Duodenal mucosa (tissue), 2 donors: Measurements from ENCODE around the gene SERPINB4.

Experiments used
- H3K27ac ChIP-seq: one replicate; pipeline ENCODE4 v1.7.0; 2013; ENCODE audit warnings: low read depth, low read length
- H3K27me3 ChIP-seq, 2 donors: one replicate each; pipeline ENCODE4 v1.7.0; 2013; ENCODE audit warnings: low read length in 2 of 2, control low read depth in 1 of 2; ENCODE audit not compliant: insufficient read depth in 2 of 2, control insufficient read depth in 1 of 2
- H3K36me3 ChIP-seq, 2 donors: one replicate each; pipeline ENCODE4 v1.7.0; 2013; ENCODE audit warnings: low read length in 2 of 2, control low read depth in 1 of 2; ENCODE audit not compliant: insufficient read depth in 2 of 2, control insufficient read depth in 1 of 2
- H3K4me1 ChIP-seq, 2 donors: one replicate each; pipeline ENCODE4 v1.7.0; 2013; ENCODE audit warnings: low read length in 2 of 2, control low read depth in 1 of 2; ENCODE audit not compliant: insufficient read depth in 2 of 2, control insufficient read depth in 1 of 2
- H3K4me3 ChIP-seq, 2 donors: one replicate each; pipeline ENCODE4 v1.7.0; 2013; ENCODE audit warnings: low read length in 2 of 2, low read depth in 1 of 2
- H3K9ac ChIP-seq, 2 donors: one replicate each; pipeline ENCODE4 v1.7.0; 2013; ENCODE audit warnings: low read length in 2 of 2, low read depth in 1 of 2
- H3K9me3 ChIP-seq, 2 donors: one replicate each; pipeline ENCODE4 v1.7.0; 2013; ENCODE audit warnings: low read length in 2 of 2, control low read depth in 1 of 2; ENCODE audit not compliant: control insufficient read depth in 1 of 2

The SERPINB4 gene

DNA sequence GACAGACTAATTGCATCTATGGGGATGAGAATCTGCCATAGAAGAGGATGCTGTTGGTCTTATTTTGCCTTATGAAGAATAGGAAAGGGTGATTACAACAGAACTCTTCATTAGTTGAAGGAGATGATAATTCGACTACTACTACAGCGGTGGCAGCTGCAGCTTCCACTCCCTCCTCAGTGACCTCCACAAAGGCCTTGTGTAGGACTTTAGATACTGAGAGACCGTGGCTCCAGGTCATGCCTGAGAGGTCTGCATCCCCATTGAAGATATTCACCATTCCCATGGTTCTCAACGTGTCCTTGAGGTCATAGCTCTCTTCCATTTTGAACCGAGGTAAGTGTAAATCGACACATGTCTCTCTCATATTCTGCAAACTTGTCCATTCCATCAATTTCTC, 6.4 kb downstream of the SERPINB4 start:
- Histone ChIP-seq H3K4me3 (no peak overlapping the region), H3K27me3 (no peaks in the 10 kb centered on the region), H3K4me1 (no peaks in the 10 kb centered on the region), H3K27ac (no peak overlapping the region), H3K9ac (no peak overlapping the region), H3K36me3 (no peaks in the 10 kb centered on the region), H3K9me3 (no peaks in the 10 kb centered on the region)

DNA sequence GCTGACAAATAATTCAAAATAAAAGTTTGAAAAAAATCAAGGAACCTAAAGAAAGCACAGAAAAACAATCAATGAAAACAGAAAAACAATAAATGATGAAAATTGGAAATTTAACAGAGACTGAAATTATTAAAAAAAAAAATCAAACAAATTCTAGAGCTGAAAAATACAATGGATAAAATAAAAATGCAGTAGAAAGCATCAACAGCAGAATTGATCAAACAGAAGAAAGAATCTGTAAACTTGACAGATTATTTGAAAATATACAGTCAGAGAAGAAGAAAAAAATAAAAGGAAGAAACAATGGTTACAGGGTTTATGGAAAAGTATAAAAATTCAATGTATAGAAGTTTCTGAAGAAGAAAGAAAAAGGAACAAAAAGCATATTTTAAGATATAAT, 16.2 kb downstream of the SERPINB4 start:
- no peaks in the 10 kb centered on the region for H3K36me3 ChIP-seq
- H3K9me3 ChIP-seq: peaks cover 23 to 28% of the 10 kb centered on the region in 2 donors
- no peaks in the 10 kb centered on the region for H3K4me1 ChIP-seq
- H3K4me3 ChIP-seq: no peak overlapping the region
- H3K9ac ChIP-seq: no peak overlapping the region
- no peaks in the 10 kb centered on the region for H3K27me3 ChIP-seq
- H3K27ac ChIP-seq: no peak overlapping the region

DNA sequence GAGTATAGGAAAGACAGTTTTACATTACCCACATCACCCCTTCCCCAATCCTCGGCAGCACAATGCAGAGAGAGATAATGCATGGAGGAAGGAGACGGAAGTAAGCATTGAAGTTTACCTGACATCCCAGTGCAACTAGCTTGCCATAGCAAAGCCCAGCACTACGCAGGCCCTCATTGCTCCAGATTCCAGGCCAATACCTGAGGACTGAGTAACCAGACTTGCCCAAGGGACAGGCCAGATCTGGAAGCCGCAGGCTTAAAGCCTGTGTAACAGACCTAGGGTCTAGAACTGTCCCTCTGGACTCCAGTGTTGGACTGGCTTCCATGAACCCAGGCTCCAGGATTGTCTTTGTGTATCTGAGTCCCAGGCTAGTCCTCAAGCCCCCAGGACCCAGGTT, 17.6 kb downstream of the SERPINB4 start:
- H3K4me1 ChIP-seq: no peaks in the 10 kb centered on the region
- H3K4me3 ChIP-seq: no peak overlapping the region
- no peak overlapping the region for H3K9ac ChIP-seq
- no peaks in the 10 kb centered on the region for H3K27me3 ChIP-seq
- no peaks in the 10 kb centered on the region for H3K36me3 ChIP-seq
- peaks cover 23 to 28% of the 10 kb centered on the region in 2 donors for H3K9me3 ChIP-seq
- no peak overlapping the region for H3K27ac ChIP-seq

DNA sequence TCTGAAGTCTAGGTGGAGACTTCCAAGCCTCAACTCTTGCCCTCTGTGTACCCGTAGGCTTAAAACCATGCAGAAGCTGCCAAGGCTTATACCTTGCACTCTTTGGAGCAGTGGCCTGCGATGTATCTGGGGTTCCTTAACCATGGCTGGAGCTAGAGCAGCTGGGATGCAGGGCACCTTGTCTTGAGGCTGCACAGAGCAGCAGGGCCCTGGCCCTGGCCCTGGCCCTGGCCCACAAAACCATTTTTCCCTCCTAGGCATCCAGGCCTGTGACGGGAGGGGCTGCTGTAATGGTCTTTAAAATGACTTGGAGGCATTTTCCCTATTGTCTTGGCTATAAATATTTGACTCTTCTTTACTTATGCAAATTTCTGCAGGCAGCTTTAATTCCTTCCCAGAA, 19.2 kb downstream of the SERPINB4 start:
- no peaks in the 10 kb centered on the region for H3K36me3 ChIP-seq
- H3K9me3 ChIP-seq: peaks cover 23 to 28% of the 10 kb centered on the region in 2 donors
- H3K27me3 ChIP-seq: no peaks in the 10 kb centered on the region

GRCh38 chr18:63619661-63620060, 24.4 kb downstream of the SERPINB4 start:
- no peak overlapping the region for H3K4me3 ChIP-seq

More for the DNA sequence above, 19.2 kb downstream of the SERPINB4 start:
- no peak overlapping the region for H3K4me3 ChIP-seq
- H3K27ac ChIP-seq: no peak overlapping the region
- no peaks in the 10 kb centered on the region for H3K4me1 ChIP-seq
- H3K9ac ChIP-seq: no peak overlapping the region

GRCh38 chr18:63617915-63618234, 26.2 kb downstream of the SERPINB4 start:
- no peaks in the 10 kb centered on the region for H3K36me3 ChIP-seq
- H3K4me3 ChIP-seq: no peak overlapping the region
- H3K4me1 ChIP-seq: no peaks in the 10 kb centered on the region
- H3K9me3 ChIP-seq: no peaks in the 10 kb centered on the region
- H3K27me3 ChIP-seq: no peaks in the 10 kb centered on the region
- no peak overlapping the region for H3K9ac ChIP-seq
- H3K27ac ChIP-seq: no peak overlapping the region

More at GRCh38 chr18:63619661-63620060, 24.4 kb downstream of the SERPINB4 start:
- Histone ChIP-seq H3K27me3 (no peaks in the 10 kb centered on the region), H3K27ac (no peak overlapping the region), H3K4me1 (no peaks in the 10 kb centered on the region), H3K9ac (no peak overlapping the region), H3K36me3 (no peaks in the 10 kb centered on the region), H3K9me3 (peaks cover 4 to 5% of the 10 kb centered on the region in 2 donors)

DNA sequence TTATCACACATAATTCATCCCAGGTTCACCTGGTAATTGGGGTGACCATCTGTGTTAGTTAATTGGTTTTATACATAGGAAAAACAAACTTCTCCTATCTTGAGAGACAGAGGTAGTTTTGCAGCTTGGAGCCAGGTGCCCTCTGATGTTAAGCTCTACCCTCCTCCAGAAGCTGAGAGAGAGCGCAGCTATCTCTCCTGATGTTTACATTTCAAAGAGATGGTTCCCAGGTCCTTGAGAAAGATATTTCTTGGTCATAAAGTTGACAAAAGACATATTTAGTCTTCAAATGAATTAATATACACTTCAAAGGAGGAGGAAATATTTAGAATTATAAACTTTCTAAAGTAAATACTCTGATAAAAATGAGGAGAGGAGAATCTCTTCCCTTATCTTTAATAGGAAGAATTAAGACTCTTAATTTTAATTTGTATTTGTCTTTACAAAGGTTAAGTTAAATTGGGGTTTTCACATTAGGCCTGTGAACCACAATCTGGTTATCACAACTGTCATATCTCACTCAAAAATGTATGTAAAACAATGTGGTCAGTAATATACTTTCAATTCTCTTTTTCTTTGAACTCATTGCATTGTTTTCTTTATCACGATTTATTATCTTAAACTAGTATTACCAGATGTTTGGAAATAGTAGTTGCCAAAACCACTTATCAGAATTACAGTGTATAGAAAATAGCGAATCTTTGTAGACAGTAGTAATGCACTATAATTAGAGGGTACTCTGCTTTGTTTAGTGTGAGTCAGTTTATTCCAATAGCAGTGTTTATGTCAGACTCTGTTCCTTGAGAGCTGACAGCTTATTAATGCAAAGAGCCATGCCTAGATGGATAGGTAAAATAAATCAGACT, 26.8 kb downstream of the SERPINB4 start:
- no peak overlapping the region for H3K4me3 ChIP-seq
- H3K4me1 ChIP-seq: no peaks in the 10 kb centered on the region
- no peaks in the 10 kb centered on the region for H3K27me3 ChIP-seq
- H3K36me3 ChIP-seq: no peaks in the 10 kb centered on the region
- no peak overlapping the region for H3K27ac ChIP-seq
- no peaks in the 10 kb centered on the region for H3K9me3 ChIP-seq
- no peak overlapping the region for H3K9ac ChIP-seq

- Histone ChIP-seq H3K9ac (no peak overlapping the region), H3K36me3 (no peaks in the 10 kb centered on the region), H3K4me1 (no peaks in the 10 kb centered on the region), H3K27me3 (no peaks in the 10 kb centered on the region), H3K4me3 (no peak overlapping the region), H3K27ac (no peak overlapping the region), H3K9me3 (no peaks in the 10 kb centered on the region)
Measured at GRCh38 chr18:63613420-63613819, 30.6 kb downstream of the SERPINB4 start.

DNA sequence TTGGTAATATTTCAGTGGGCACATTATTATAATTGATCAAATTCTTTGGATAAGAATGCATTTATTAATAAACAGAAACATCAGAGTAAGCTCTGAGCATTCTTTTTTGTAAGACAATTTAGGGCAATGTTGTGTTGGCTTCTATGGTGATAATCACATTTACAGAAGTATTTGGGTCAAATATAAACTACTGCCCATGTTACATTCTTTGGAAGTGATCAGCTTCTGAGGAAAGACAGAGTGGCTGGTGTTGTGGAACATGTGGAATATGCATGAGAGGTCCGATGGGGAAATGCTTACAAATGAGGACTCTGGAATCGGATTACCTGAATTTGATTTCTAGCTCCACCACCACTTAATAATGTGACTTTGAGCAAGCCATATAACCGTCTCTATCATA, 37.5 kb downstream of the SERPINB4 start:
- Histone ChIP-seq H3K27me3 (no peaks in the 10 kb centered on the region), H3K9me3 (no peaks in the 10 kb centered on the region), H3K4me3 (no peak overlapping the region), H3K36me3 (no peaks in the 10 kb centered on the region), H3K9ac (no peak overlapping the region), H3K27ac (no peak overlapping the region), H3K4me1 (no peaks in the 10 kb centered on the region)

- no peak overlapping the region for H3K4me3 ChIP-seq
- H3K4me1 ChIP-seq: no peaks in the 10 kb centered on the region
- H3K27me3 ChIP-seq: no peaks in the 10 kb centered on the region
- no peaks in the 10 kb centered on the region for H3K9me3 ChIP-seq
- no peaks in the 10 kb centered on the region for H3K36me3 ChIP-seq
- H3K9ac ChIP-seq: no peak overlapping the region
- no peak overlapping the region for H3K27ac ChIP-seq
Measured at GRCh38 chr18:63604791-63605567, 39.1 kb downstream of the SERPINB4 start.
